ENCODE measurements around the gene DCLK1.

DCLK1 gene

GRCh38 chr13:35889560-35889959 is 241.6 kb downstream of the DCLK1 start:
- DNase-seq: no peak

GRCh38 chr13:35888981-35889380 is 242.2 kb downstream of the DCLK1 start:
- no peak for DNase-seq

GRCh38 chr13:35888457-35888883 is 242.7 kb downstream of the DCLK1 start:
- DNase-seq: no peak

GRCh38 chr13:35887115-35887666 is 244.0 kb downstream of the DCLK1 start:
- DNase-seq: no peak

- no peak for DNase-seq
Observed at GRCh38 chr13:35886332-35887114, 244.7 kb downstream of the DCLK1 start.

- no peak for DNase-seq
Observed at GRCh38 chr13:35884211-35884760, 246.9 kb downstream of the DCLK1 start.

- DNase-seq: no peak
Observed at GRCh38 chr13:35882722-35883497, 248.3 kb downstream of the DCLK1 start.

GRCh38 chr13:35881360-35881759 is 249.8 kb downstream of the DCLK1 start:
- no peak for DNase-seq

- DNase-seq: no peak
Observed at GRCh38 chr13:35879111-35879510, 252.1 kb downstream of the DCLK1 start.

- no peak for DNase-seq
Observed at GRCh38 chr13:35876601-35877000, 254.6 kb downstream of the DCLK1 start.

GRCh38 chr13:35874704-35875103 is 256.5 kb downstream of the DCLK1 start:
- DNase-seq: no peak

- no peak for DNase-seq
Observed at GRCh38 chr13:35872369-35872768, 258.8 kb downstream of the DCLK1 start.

- DNase-seq: no peak
Observed at GRCh38 chr13:35871561-35871960, 259.6 kb downstream of the DCLK1 start.

- no peak for DNase-seq
Observed at GRCh38 chr13:35866801-35867200, 264.4 kb downstream of the DCLK1 start.

GRCh38 chr13:35865341-35866240 is 265.6 kb downstream of the DCLK1 start:
- DNase-seq: no peak

- no peak for DNase-seq
Observed at GRCh38 chr13:35860661-35861060, 270.5 kb downstream of the DCLK1 start.

- no peak for DNase-seq
Observed at GRCh38 chr13:35859981-35860380, 271.2 kb downstream of the DCLK1 start.

GRCh38 chr13:35858665-35859064 is 272.5 kb downstream of the DCLK1 start:
- no peak for DNase-seq

- no peak for DNase-seq
Observed at GRCh38 chr13:35857769-35858168, 273.4 kb downstream of the DCLK1 start.

GRCh38 chr13:35856721-35857364 is 274.3 kb downstream of the DCLK1 start:
- no peak for DNase-seq

GRCh38 chr13:35856084-35856483 is 275.1 kb downstream of the DCLK1 start:
- no peak for DNase-seq

- DNase-seq: no peak
Observed at GRCh38 chr13:35855531-35856019, 275.6 kb downstream of the DCLK1 start.

Measured in CD4-positive, alpha-beta T cell treated with Interleukin-6 for 4 hours (primary cell).